Activated effector memory CD4-positive, alpha-beta T cell treated with Interleukin-2 at 50 U/mL for 16 hours (primary cell): Measurements from ENCODE around the gene ATG10.

ENCODE experiments used
- DNase-seq: peaks from one replicate; pipeline ENCODE4 v3.0.0-alpha.2; 2020

Gene ATG10

GRCh38 chr5:82285206-82285605 is 313.4 kb downstream of the ATG10 start:
- DNase-seq: no peak

GRCh38 chr5:82287625-82288024 is 315.8 kb downstream of the ATG10 start:
- no peak for DNase-seq

- DNase-seq: no peak
These were observed 318.2 kb downstream of the ATG10 start for GRCh38 chr5:82290005-82290404.

- DNase-seq: no peak
These were observed 319.1 kb downstream of the ATG10 start for GRCh38 chr5:82290908-82291307.

- DNase-seq: no peak
These were observed 319.6 kb downstream of the ATG10 start for GRCh38 chr5:82291420-82291819.

GRCh38 chr5:82295144-82295543 is 323.3 kb downstream of the ATG10 start:
- no peak for DNase-seq

- no peak for DNase-seq
These were observed 324.2 kb downstream of the ATG10 start for GRCh38 chr5:82295959-82296531.

GRCh38 chr5:82296929-82297328 is 325.1 kb downstream of the ATG10 start:
- DNase-seq: no peak

- DNase-seq: no peak
These were observed 325.9 kb downstream of the ATG10 start for GRCh38 chr5:82297711-82298110.

- no peak for DNase-seq
These were observed 326.8 kb downstream of the ATG10 start for GRCh38 chr5:82298668-82299067.

GRCh38 chr5:82301190-82301589 is 329.4 kb downstream of the ATG10 start:
- DNase-seq: no peak
